SK-N-SH (cell line): Measurements from ENCODE around the gene PCSK5.

ENCODE experiments used
- CHD2 ChIP-seq: fragments of 150-350 bp; IDR thresholded peaks from 2 replicates; pipeline ENCODE4 v1.6.1; 2018; ENCODE audit warnings: low read length; ENCODE audit not compliant: partially characterized antibody
- EP300 ChIP-seq, 2 experiments: IDR thresholded peaks; 2 replicates each; pipeline versions ENCODE4 v1.4.0 to v1.6.1; 2012; ENCODE audit warnings: borderline replicate concordance in 1 of 2, low read depth in 1 of 2, low read length in 1 of 2
- JUND ChIP-seq: IDR thresholded peaks from 2 replicates; pipeline ENCODE4 v1.4.0; 2012
- MXI1 ChIP-seq: IDR thresholded peaks from 2 replicates; pipeline ENCODE4 v1.6.1; 2012; ENCODE audit warnings: mild to moderate bottlenecking, low read depth, low read length, improper control_type of control experiment
- POLR2AphosphoS5 ChIP-seq: IDR thresholded peaks from 2 replicates; pipeline ENCODE4 v1.6.1; 2012; ENCODE audit warnings: low read depth, low read length
- RXRA ChIP-seq: IDR thresholded peaks from 2 replicates; pipeline ENCODE4 v1.4.0; 2012; ENCODE audit warnings: low read depth, mild to moderate bottlenecking, borderline replicate concordance
- SIN3A ChIP-seq: IDR thresholded peaks from 2 replicates; pipeline ENCODE4 v1.6.1; 2012; ENCODE audit warnings: low read depth, mild to moderate bottlenecking, low read length, moderate library complexity, borderline replicate concordance
- TEAD4 ChIP-seq: IDR thresholded peaks from 2 replicates; pipeline ENCODE4 v1.4.0; 2012; ENCODE audit warnings: mild to moderate bottlenecking, borderline replicate concordance; ENCODE audit not compliant: insufficient read depth
- YY1 ChIP-seq: IDR thresholded peaks from 2 replicates; pipeline ENCODE4 v1.4.0; 2012; ENCODE audit warnings: low read depth, mild to moderate bottlenecking
- TF ChIP-seq, protein P1 (sequence below): fragments of 200-600 bp; sonication (generic); IDR thresholded peaks from 2 replicates; pipeline ENCODE4 v1.6.1; 2017; ENCODE audit warnings: antibody characterized with exemption, mild to moderate bottlenecking, moderate library complexity
- TF ChIP-seq, protein P2 (sequence below): IDR thresholded peaks from 2 replicates; pipeline ENCODE4 v1.4.0; 2012; ENCODE audit warnings: low read depth, borderline replicate concordance
- TF ChIP-seq, protein P3 (sequence below): IDR thresholded peaks from 2 replicates; pipeline ENCODE4; 2012
- TF ChIP-seq, protein P4 (sequence below): IDR thresholded peaks from 2 replicates; pipeline ENCODE4 v1.6.1; 2012; ENCODE audit warnings: mild to moderate bottlenecking, low read depth, low read length, moderate library complexity

DNA sequence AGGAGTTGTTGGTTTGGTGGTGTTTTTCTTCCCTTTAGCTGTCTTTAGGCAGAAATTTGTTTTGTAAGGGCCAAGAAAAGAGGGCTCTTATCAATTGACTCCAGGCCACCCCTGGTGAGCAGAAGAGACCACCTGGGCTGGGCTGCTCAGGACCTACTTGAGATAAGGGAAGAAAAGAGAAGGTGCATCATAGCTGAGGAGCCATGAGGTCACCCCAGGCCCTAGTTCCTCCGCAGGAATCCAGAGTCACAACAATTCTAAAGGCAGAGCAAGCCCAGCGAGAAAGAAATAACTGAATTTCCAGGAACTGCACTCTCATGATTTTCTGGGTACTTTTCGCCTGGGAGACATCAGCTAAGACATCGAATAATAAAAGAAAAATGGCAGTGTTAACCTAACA is 468.9 kb downstream of the PCSK5 start:
- no peak for TF ChIP-seq TEAD4
- TF ChIP-seq, protein P1, sequence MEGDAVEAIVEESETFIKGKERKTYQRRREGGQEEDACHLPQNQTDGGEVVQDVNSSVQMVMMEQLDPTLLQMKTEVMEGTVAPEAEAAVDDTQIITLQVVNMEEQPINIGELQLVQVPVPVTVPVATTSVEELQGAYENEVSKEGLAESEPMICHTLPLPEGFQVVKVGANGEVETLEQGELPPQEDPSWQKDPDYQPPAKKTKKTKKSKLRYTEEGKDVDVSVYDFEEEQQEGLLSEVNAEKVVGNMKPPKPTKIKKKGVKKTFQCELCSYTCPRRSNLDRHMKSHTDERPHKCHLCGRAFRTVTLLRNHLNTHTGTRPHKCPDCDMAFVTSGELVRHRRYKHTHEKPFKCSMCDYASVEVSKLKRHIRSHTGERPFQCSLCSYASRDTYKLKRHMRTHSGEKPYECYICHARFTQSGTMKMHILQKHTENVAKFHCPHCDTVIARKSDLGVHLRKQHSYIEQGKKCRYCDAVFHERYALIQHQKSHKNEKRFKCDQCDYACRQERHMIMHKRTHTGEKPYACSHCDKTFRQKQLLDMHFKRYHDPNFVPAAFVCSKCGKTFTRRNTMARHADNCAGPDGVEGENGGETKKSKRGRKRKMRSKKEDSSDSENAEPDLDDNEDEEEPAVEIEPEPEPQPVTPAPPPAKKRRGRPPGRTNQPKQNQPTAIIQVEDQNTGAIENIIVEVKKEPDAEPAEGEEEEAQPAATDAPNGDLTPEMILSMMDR = no peak
- no peak for TF ChIP-seq POLR2AphosphoS5
- no peak for TF ChIP-seq CHD2
- TF ChIP-seq RXRA = no peak
- TF ChIP-seq JUND = no peak
- no peak for TF ChIP-seq YY1
- TF ChIP-seq, protein P2, sequence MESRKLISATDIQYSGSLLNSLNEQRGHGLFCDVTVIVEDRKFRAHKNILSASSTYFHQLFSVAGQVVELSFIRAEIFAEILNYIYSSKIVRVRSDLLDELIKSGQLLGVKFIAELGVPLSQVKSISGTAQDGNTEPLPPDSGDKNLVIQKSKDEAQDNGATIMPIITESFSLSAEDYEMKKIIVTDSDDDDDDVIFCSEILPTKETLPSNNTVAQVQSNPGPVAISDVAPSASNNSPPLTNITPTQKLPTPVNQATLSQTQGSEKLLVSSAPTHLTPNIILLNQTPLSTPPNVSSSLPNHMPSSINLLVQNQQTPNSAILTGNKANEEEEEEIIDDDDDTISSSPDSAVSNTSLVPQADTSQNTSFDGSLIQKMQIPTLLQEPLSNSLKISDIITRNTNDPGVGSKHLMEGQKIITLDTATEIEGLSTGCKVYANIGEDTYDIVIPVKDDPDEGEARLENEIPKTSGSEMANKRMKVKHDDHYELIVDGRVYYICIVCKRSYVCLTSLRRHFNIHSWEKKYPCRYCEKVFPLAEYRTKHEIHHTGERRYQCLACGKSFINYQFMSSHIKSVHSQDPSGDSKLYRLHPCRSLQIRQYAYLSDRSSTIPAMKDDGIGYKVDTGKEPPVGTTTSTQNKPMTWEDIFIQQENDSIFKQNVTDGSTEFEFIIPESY = no peak
- TF ChIP-seq MXI1 = no peak
- TF ChIP-seq EP300 (IDR thresholded peaks at IDR 0.05; ENCODE audit: borderline replicate concordance in 1 of 2, low read depth in 1 of 2, low read length in 1 of 2) = no peak
- no peak for TF ChIP-seq SIN3A
- TF ChIP-seq, protein P3, sequence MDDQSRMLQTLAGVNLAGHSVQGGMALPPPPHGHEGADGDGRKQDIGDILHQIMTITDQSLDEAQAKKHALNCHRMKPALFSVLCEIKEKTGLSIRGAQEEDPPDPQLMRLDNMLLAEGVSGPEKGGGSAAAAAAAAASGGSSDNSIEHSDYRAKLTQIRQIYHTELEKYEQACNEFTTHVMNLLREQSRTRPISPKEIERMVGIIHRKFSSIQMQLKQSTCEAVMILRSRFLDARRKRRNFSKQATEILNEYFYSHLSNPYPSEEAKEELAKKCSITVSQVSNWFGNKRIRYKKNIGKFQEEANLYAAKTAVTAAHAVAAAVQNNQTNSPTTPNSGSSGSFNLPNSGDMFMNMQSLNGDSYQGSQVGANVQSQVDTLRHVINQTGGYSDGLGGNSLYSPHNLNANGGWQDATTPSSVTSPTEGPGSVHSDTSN = no peak
- TF ChIP-seq, protein P4, sequence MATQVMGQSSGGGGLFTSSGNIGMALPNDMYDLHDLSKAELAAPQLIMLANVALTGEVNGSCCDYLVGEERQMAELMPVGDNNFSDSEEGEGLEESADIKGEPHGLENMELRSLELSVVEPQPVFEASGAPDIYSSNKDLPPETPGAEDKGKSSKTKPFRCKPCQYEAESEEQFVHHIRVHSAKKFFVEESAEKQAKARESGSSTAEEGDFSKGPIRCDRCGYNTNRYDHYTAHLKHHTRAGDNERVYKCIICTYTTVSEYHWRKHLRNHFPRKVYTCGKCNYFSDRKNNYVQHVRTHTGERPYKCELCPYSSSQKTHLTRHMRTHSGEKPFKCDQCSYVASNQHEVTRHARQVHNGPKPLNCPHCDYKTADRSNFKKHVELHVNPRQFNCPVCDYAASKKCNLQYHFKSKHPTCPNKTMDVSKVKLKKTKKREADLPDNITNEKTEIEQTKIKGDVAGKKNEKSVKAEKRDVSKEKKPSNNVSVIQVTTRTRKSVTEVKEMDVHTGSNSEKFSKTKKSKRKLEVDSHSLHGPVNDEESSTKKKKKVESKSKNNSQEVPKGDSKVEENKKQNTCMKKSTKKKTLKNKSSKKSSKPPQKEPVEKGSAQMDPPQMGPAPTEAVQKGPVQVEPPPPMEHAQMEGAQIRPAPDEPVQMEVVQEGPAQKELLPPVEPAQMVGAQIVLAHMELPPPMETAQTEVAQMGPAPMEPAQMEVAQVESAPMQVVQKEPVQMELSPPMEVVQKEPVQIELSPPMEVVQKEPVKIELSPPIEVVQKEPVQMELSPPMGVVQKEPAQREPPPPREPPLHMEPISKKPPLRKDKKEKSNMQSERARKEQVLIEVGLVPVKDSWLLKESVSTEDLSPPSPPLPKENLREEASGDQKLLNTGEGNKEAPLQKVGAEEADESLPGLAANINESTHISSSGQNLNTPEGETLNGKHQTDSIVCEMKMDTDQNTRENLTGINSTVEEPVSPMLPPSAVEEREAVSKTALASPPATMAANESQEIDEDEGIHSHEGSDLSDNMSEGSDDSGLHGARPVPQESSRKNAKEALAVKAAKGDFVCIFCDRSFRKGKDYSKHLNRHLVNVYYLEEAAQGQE = no peak
